Fibroblast of lung (primary cell): ENCODE data around the gene DIAPH3. TPM values are rescaled to one million over a fixed set of nuclear protein-coding genes. Genes with fewer than 3 reads are reported as not detected.

Source experiments
- DNase-seq, 2 donors: peaks; one replicate each; pipeline versions ENCODE4 v3.0.0 to v3.0.0-alpha.2; 2010; ENCODE audit warnings: low read depth in 2 of 2
- H2AFZ ChIP-seq: 2 replicates; pipeline ENCODE4 v1.5.1; 2012; ENCODE audit warnings: low read length, control low read depth, inconsistent platforms
- H3K27ac ChIP-seq: 2 replicates; pipeline ENCODE4 v1.5.1; 2011; ENCODE audit warnings: low read length, control low read depth; ENCODE audit not compliant: insufficient read depth
- H3K27me3 ChIP-seq: 2 replicates; pipeline ENCODE4 v1.5.1; 2011; ENCODE audit warnings: mild to moderate bottlenecking, low read length; ENCODE audit not compliant: control insufficient read depth, insufficient read depth
- H3K36me3 ChIP-seq: 2 replicates; pipeline ENCODE4 v1.5.1; 2011; ENCODE audit warnings: low read length; ENCODE audit not compliant: control insufficient read depth, insufficient read depth
- H3K4me1 ChIP-seq: 2 replicates; pipeline ENCODE4 v1.5.1; 2011; ENCODE audit warnings: low read length; ENCODE audit not compliant: control insufficient read depth, insufficient read depth; ENCODE audit errors: extremely low read depth
- H3K4me2 ChIP-seq: 2 replicates; pipeline ENCODE4 v1.5.1; 2011; ENCODE audit warnings: low read length, control low read depth; ENCODE audit not compliant: insufficient read depth; ENCODE audit errors: extremely low read depth
- H3K4me3 ChIP-seq, 4 experiments: fragments of 200-600 bp in 1 of 4; sonication (generic) in 1 of 4; replicated peaks in 1 of 4; 2 replicates each; pipeline ENCODE4 v1.5.1; 2011 to 2016; ENCODE audit warnings: low read length in 4 of 4, low read depth in 3 of 4, mild to moderate bottlenecking in 3 of 4, control low read depth in 2 of 4, inconsistent platforms in 1 of 4, mixed read lengths in 1 of 4; ENCODE audit not compliant: insufficient read depth in 1 of 4; ENCODE audit errors: control extremely low read depth in 1 of 4
- H3K79me2 ChIP-seq: 2 replicates; pipeline ENCODE4 v1.5.1; 2012; ENCODE audit warnings: mild to moderate bottlenecking, low read length, inconsistent platforms; ENCODE audit not compliant: control insufficient read depth, insufficient read depth
- H3K9ac ChIP-seq: 2 replicates; pipeline ENCODE4 v1.5.1; 2011; ENCODE audit warnings: mild to moderate bottlenecking, low read length, control low read depth; ENCODE audit not compliant: insufficient read depth
- H3K9me3 ChIP-seq: 2 replicates; pipeline ENCODE4 v1.5.1; 2012; ENCODE audit warnings: low read depth, low read length; ENCODE audit not compliant: control insufficient read depth, insufficient read depth
- H4K20me1 ChIP-seq: 2 replicates; pipeline ENCODE4 v1.5.1; 2011; ENCODE audit warnings: low read length; ENCODE audit not compliant: control insufficient read depth, insufficient read depth; ENCODE audit errors: extremely low read depth
- CTCF ChIP-seq, 2 donors: IDR thresholded peaks in 1 of 2; conservative IDR thresholded peaks in 1 of 2; 1 replicate in 1 of 2; 2 replicates in 1 of 2; pipeline ENCODE4 v1.5.1; 2011 to 2012; ENCODE audit warnings: low read length in 2 of 2, control low read depth in 1 of 2, inconsistent platforms in 1 of 2, low read depth in 1 of 2, mild to moderate bottlenecking in 1 of 2
- EZH2 ChIP-seq: IDR thresholded peaks from 2 replicates; pipeline ENCODE4 v1.5.1; 2012; ENCODE audit warnings: low read length, control low read depth, mild to moderate bottlenecking; ENCODE audit errors: missing control alignments
- polyA plus RNA-seq, 2 donors: library from polyadenylated mRNA; depleted of rRNA in 1 of 2; stranded (reverse) in 1 of 2; unstranded in 1 of 2; fragments of >200 nt; gene quantifications; 2 replicates each; pipeline ENCODE4 v1.2.1, GENCODE V29; 2011 to 2012; ENCODE audit warnings: missing spikeins in 1 of 2
- total RNA-seq: library from RNA; depleted of rRNA; stranded (reverse); fragments of >200 nt; gene quantifications from 2 replicates; pipeline ENCODE4 v1.2.1, GENCODE V29; 2014

Gene DIAPH3
- total and polyA plus RNA-seq, 2 donors (not counting 1 experiment from before 2014, with no cell fraction given) = 5.9 to 10.9 TPM

GRCh38 chr13:59658027-59658737 lies 505.5 kb downstream of the DIAPH3 start:
- Histone ChIP-seq H3K9ac (no peak overlapping the region), H3K4me1 (no peaks in the 10 kb centered on the region), H2AFZ (no peak overlapping the region), H3K79me2 (no peaks in the 10 kb centered on the region), H4K20me1 (no peaks in the 10 kb centered on the region), H3K27ac (no peak overlapping the region), H3K36me3 (no peaks in the 10 kb centered on the region), H3K4me2 (no peak overlapping the region), H3K9me3 (no peaks in the 10 kb centered on the region), H3K4me3 (no peak overlapping the region), H3K27me3 (no peaks in the 10 kb centered on the region)
- DNase-seq = no peak
- TF ChIP-seq EZH2 (no peak), CTCF (conservative IDR thresholded peaks at IDR 0.05 in 1 of 2, IDR thresholded peaks at IDR 0.05 in 1 of 2; ENCODE audit: low read depth in 1 of 2, low read length in 2 of 2) (no peak)

- H3K4me1 ChIP-seq = no peaks in the 10 kb centered on the region
- peaks cover 3% of the 10 kb centered on the region for H3K27me3 ChIP-seq
- H2AFZ ChIP-seq = no peak overlapping the region
- H3K79me2 ChIP-seq = no peaks in the 10 kb centered on the region
- H3K4me2 ChIP-seq = no peak overlapping the region
- H3K9ac ChIP-seq = no peak overlapping the region
- no peak for DNase-seq
- no peaks in the 10 kb centered on the region for H3K36me3 ChIP-seq
- H3K9me3 ChIP-seq = no peaks in the 10 kb centered on the region
- H3K27ac ChIP-seq = no peak overlapping the region
- no peak overlapping the region for H3K4me3 ChIP-seq
- no peaks in the 10 kb centered on the region for H4K20me1 ChIP-seq
- TF ChIP-seq CTCF (conservative IDR thresholded peaks at IDR 0.05 in 1 of 2, IDR thresholded peaks at IDR 0.05 in 1 of 2; ENCODE audit: low read depth in 1 of 2, low read length in 2 of 2) (no peak), EZH2 (no peak)
Observed at GRCh38 chr13:59653916-59654315, 509.8 kb downstream of the DIAPH3 start.

- no peaks in the 10 kb centered on the region for H3K4me1 ChIP-seq
- H3K9ac ChIP-seq = no peak overlapping the region
- no peaks in the 10 kb centered on the region for H3K9me3 ChIP-seq
- no peaks in the 10 kb centered on the region for H3K36me3 ChIP-seq
- H3K79me2 ChIP-seq = no peaks in the 10 kb centered on the region
- no peak overlapping the region for H2AFZ ChIP-seq
- DNase-seq = no peak
- no peak overlapping the region for H3K4me2 ChIP-seq
- H3K27ac ChIP-seq = no peak overlapping the region
- no peak overlapping the region for H3K4me3 ChIP-seq
- TF ChIP-seq CTCF (conservative IDR thresholded peaks at IDR 0.05 in 1 of 2, IDR thresholded peaks at IDR 0.05 in 1 of 2; ENCODE audit: low read depth in 1 of 2, low read length in 2 of 2) (no peak), EZH2 (no peak)
- H4K20me1 ChIP-seq = no peaks in the 10 kb centered on the region
- H3K27me3 ChIP-seq = peaks cover 3% of the 10 kb centered on the region
Observed at GRCh38 chr13:59651479-59651878, 512.2 kb downstream of the DIAPH3 start.
